ENCODE results near the gene CYP8B1. TPM values are rescaled to one million over a fixed set of nuclear protein-coding genes. Genes with fewer than 3 reads are reported as not detected.
A peak's percentile ranks its signal among the peaks of the same experiment; 100 is the strongest.

Gene CYP8B1
- polyA plus RNA-seq, 3 donors, result 0.01 TPM; not detected in 2

DNA sequence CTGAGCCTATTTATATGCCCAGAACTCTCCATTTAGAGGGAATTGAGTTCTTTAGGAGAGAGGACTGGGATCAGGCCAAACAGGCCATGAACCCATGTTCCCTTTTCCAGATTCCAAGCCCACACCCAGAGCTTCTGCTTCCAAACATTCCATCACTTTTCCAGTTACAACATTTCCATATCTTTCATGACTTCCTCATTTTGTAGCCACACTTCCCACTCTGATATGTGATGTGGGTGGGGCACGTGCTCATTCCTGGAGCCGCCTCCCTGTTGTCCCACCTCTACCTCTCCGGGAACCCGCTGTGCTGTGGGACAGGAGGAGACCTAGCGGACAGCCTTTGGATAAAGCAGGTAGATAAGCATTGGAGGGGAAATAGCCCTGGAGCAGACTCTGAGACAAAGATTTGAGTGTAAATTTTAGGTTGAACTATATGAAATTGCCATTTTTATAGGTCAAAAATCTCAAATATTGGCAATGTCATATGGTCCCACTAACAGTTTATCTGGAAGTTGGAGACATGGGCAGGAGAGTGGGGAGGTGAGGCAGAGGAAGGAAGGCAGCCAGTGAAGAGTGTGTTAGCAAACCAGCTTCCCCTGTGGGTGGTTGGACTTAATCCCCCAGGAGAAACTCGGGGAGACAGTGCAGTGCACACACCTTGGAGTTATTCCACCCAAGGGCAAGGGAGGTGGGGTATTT, 31.8 kb downstream of the CYP8B1 start:
- Histone ChIP-seq H3K9ac (ENCODE audit: insufficient read depth, low read length, poor library complexity, severe bottlenecking) (no peak overlapping the region), H3K27me3 (ENCODE audit: control insufficient read depth in 2 of 2, insufficient read depth in 2 of 2, low read length in 2 of 2) (no peaks in the 10 kb centered on the region), H4K20me1 (ENCODE audit: insufficient read depth, low read length) (no peaks in the 10 kb centered on the region), H2AFZ (ENCODE audit: insufficient read depth, low read depth, low read length, poor library complexity, severe bottlenecking) (no peak overlapping the region), H3K36me3 (replicated peaks in 1 of 2; ENCODE audit: control insufficient read depth in 1 of 2, insufficient read depth in 2 of 2, low read length in 2 of 2) (no peaks in the 10 kb centered on the region), H3K9me3 (replicated peaks in 1 of 2; ENCODE audit: control insufficient read depth in 1 of 2, insufficient read depth in 1 of 2, low read length in 2 of 2) (no peaks in the 10 kb centered on the region), H3K4me3 (replicated peaks in 1 of 3; ENCODE audit: low read depth in 2 of 3, low read length in 3 of 3) (no peak overlapping the region), H3K27ac (ENCODE audit: low read depth in 1 of 2, low read length in 2 of 2) (no peak overlapping the region), H3K4me1 (ENCODE audit: control insufficient read depth in 1 of 2, insufficient read depth in 2 of 2, low read length in 2 of 2) (peaks cover 17 to 18% of the 10 kb centered on the region in 2 donors), H3K79me2 (ENCODE audit: insufficient read depth, low read length) (no peaks in the 10 kb centered on the region), H3K4me2 (replicated peaks; ENCODE audit: extremely low read depth, low read length, poor library complexity, severe bottlenecking) (no peak overlapping the region)
- 50% methylated on average over 1 of the region's 6 CpGs for WGBS (ENCODE audit: insufficient coverage)
- DNase-seq, result no peak
- peaks cover 0 to 5% (median 4%) of the 10 kb centered on the region in 3 donors for H3K27me3 Mint-ChIP-seq (ENCODE audit: low read depth in 3 of 3)
- H3K4me1 Mint-ChIP-seq, result peaks cover 28% of the 10 kb centered on the region
- peak overlapping the region in 4 of 7 donors; percentile 11 to 73 (median 41) for H3K27ac Mint-ChIP-seq
- intact Hi-C loops (cut with micrococcal nuclease), result no loop called here
- H3K36me3 Mint-ChIP-seq, result peaks cover 0 to 4% of the 10 kb centered on the region in 2 donors
- no peak overlapping the region for H3K4me3 Mint-ChIP-seq
- H3K9me3 Mint-ChIP-seq, result peaks cover 0 to 3% (median 0%) of the 10 kb centered on the region in 7 donors
- TF ChIP-seq, protein P1, sequence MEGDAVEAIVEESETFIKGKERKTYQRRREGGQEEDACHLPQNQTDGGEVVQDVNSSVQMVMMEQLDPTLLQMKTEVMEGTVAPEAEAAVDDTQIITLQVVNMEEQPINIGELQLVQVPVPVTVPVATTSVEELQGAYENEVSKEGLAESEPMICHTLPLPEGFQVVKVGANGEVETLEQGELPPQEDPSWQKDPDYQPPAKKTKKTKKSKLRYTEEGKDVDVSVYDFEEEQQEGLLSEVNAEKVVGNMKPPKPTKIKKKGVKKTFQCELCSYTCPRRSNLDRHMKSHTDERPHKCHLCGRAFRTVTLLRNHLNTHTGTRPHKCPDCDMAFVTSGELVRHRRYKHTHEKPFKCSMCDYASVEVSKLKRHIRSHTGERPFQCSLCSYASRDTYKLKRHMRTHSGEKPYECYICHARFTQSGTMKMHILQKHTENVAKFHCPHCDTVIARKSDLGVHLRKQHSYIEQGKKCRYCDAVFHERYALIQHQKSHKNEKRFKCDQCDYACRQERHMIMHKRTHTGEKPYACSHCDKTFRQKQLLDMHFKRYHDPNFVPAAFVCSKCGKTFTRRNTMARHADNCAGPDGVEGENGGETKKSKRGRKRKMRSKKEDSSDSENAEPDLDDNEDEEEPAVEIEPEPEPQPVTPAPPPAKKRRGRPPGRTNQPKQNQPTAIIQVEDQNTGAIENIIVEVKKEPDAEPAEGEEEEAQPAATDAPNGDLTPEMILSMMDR (IDR thresholded peaks at IDR 0.05), result no peak

DNA sequence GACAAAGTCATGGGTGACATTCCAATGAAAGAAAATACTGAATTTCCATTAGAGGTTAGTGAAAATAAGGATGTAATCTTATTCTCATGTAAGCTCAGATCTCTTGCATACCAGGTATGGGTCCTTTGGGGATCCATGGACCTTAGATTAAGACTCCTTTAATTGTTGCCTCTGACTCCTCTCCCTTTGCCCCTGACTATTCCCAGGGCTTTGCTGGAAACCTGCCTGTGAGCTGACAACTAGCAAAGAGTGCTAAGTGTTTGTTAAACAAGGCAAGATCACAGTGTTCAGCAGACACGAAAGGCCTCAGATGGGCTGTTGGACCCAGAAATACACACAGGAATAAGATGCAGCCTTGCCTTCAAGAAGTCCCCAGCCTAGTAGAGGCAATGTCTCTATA, 34.3 kb downstream of the CYP8B1 start:
- Histone ChIP-seq H3K27me3 (ENCODE audit: control insufficient read depth in 2 of 2, insufficient read depth in 2 of 2, low read length in 2 of 2) (no peaks in the 10 kb centered on the region), H3K4me2 (replicated peaks; ENCODE audit: extremely low read depth, low read length, poor library complexity, severe bottlenecking) (no peak overlapping the region), H3K9me3 (replicated peaks in 1 of 2; ENCODE audit: control insufficient read depth in 1 of 2, insufficient read depth in 1 of 2, low read length in 2 of 2) (no peaks in the 10 kb centered on the region), H3K9ac (ENCODE audit: insufficient read depth, low read length, poor library complexity, severe bottlenecking) (no peak overlapping the region), H3K36me3 (replicated peaks in 1 of 2; ENCODE audit: control insufficient read depth in 1 of 2, insufficient read depth in 2 of 2, low read length in 2 of 2) (no peaks in the 10 kb centered on the region), H3K27ac (ENCODE audit: low read depth in 1 of 2, low read length in 2 of 2) (no peak overlapping the region), H2AFZ (ENCODE audit: insufficient read depth, low read depth, low read length, poor library complexity, severe bottlenecking) (no peak overlapping the region), H4K20me1 (ENCODE audit: insufficient read depth, low read length) (no peaks in the 10 kb centered on the region), H3K79me2 (ENCODE audit: insufficient read depth, low read length) (no peaks in the 10 kb centered on the region), H3K4me3 (replicated peaks in 1 of 3; ENCODE audit: low read depth in 2 of 3, low read length in 3 of 3) (no peak overlapping the region), H3K4me1 (ENCODE audit: control insufficient read depth in 1 of 2, insufficient read depth in 2 of 2, low read length in 2 of 2) (peaks cover under 1 to 2% of the 10 kb centered on the region in 2 donors)
- peaks cover 0 to 3% (median 0%) of the 10 kb centered on the region in 7 donors for H3K9me3 Mint-ChIP-seq
- 83% methylated on average over 1 of the region's 1 CpG for WGBS (ENCODE audit: insufficient coverage)
- intact Hi-C loops (cut with micrococcal nuclease), result no loop called here
- no peaks in the 10 kb centered on the region for H3K36me3 Mint-ChIP-seq
- peaks cover 11% of the 10 kb centered on the region for H3K4me1 Mint-ChIP-seq
- H3K4me3 Mint-ChIP-seq, result no peak overlapping the region
- TF ChIP-seq, protein P1 (IDR thresholded peaks at IDR 0.05), result no peak
- H3K27me3 Mint-ChIP-seq (ENCODE audit: low read depth in 3 of 3), result peaks cover 0 to 4% (median 2%) of the 10 kb centered on the region in 3 donors
- no peak overlapping the region for H3K27ac Mint-ChIP-seq
- no peak for DNase-seq
